OCI-LY1 (cell line): Measurements from ENCODE around the gene ASB15.

ENCODE experiments used
- H2AFZ ChIP-seq: fragments of 200-600 bp; sonication (generic), shearing (Covaris generic); 2 replicates; pipeline ENCODE4 v1.6.0; 2014; ENCODE audit warnings: antibody characterized with exemption, mild to moderate bottlenecking, low read length
- H3F3A ChIP-seq: fragments of 200-600 bp; sonication (generic), shearing (Covaris generic); 2 replicates; pipeline ENCODE4 v1.6.0; 2014; ENCODE audit warnings: mild to moderate bottlenecking, antibody characterized with exemption, low read length, moderate library complexity; ENCODE audit not compliant: insufficient read depth
- H3K27ac ChIP-seq: fragments of 200-600 bp; sonication (generic); 2 replicates; pipeline ENCODE4 v1.5.1; 2014; ENCODE audit warnings: low read length, mixed run types, mild to moderate bottlenecking, low read depth; ENCODE audit not compliant: poor library complexity, severe bottlenecking
- H3K27me3 ChIP-seq: fragments of 200-600 bp; sonication (generic); 2 replicates; pipeline ENCODE4 v1.6.0; 2014; ENCODE audit warnings: antibody characterized with exemption, mild to moderate bottlenecking, low read length, moderate library complexity; ENCODE audit not compliant: insufficient read depth
- H3K36me3 ChIP-seq: fragments of 200-600 bp; sonication (generic); 2 replicates; pipeline ENCODE4 v1.6.1; 2014; ENCODE audit warnings: mild to moderate bottlenecking, antibody characterized with exemption, low read length, moderate library complexity, mixed read lengths; ENCODE audit not compliant: insufficient read depth
- H3K4me1 ChIP-seq: fragments of 200-600 bp; sonication (generic); 2 replicates; pipeline ENCODE4 v1.5.1; 2014; ENCODE audit warnings: mild to moderate bottlenecking, low read length, moderate library complexity; ENCODE audit not compliant: insufficient read depth, severe bottlenecking
- H3K4me2 ChIP-seq: fragments of 200-600 bp; sonication (generic), shearing (Covaris generic); 2 replicates; pipeline ENCODE4 v1.6.1; 2014; ENCODE audit warnings: low read length
- H3K4me3 ChIP-seq: fragments of 200-600 bp; sonication (generic); 2 replicates; pipeline ENCODE4 v1.5.1; 2014; ENCODE audit warnings: low read length, low read depth, mild to moderate bottlenecking, mixed read lengths; ENCODE audit not compliant: poor library complexity, severe bottlenecking
- H3K79me2 ChIP-seq: fragments of 200-600 bp; shearing (Covaris generic); 2 replicates; pipeline ENCODE4 v1.6.1; 2016; ENCODE audit warnings: mixed run types, low read length, mixed read lengths; ENCODE audit not compliant: insufficient read depth
- H3K9ac ChIP-seq: fragments of 200-600 bp; sonication (generic), shearing (Covaris generic); 2 replicates; pipeline ENCODE4 v1.6.1; 2014; ENCODE audit warnings: mild to moderate bottlenecking, low read length, mixed read lengths
- H3K9me2 ChIP-seq: fragments of 200-600 bp; sonication (generic), shearing (Covaris generic); 2 replicates; pipeline ENCODE4 v1.6.1; 2014; ENCODE audit warnings: low read depth, mild to moderate bottlenecking, low read length, mixed read lengths
- H3K9me3 ChIP-seq: fragments of 200-600 bp; shearing (Covaris generic); 2 replicates; pipeline ENCODE4 v1.6.1; 2014; ENCODE audit warnings: low read length, mixed read lengths
- H4K20me1 ChIP-seq: fragments of 200-600 bp; sonication (generic), shearing (Covaris generic); 2 replicates; pipeline ENCODE4 v1.6.0; 2016; ENCODE audit warnings: mild to moderate bottlenecking, low read length; ENCODE audit not compliant: insufficient read depth
- CTCF ChIP-seq: fragments of 200-600 bp; sonication (generic), shearing (Covaris generic); IDR thresholded peaks from 2 replicates; pipeline ENCODE4 v1.5.1; 2017; ENCODE audit warnings: mild to moderate bottlenecking, antibody characterized with exemption, low read length, moderate library complexity, mixed read lengths
- EZH2 ChIP-seq: fragments of 200-600 bp; sonication (generic), shearing (Covaris generic); IDR thresholded peaks from 2 replicates; pipeline ENCODE4 v1.8.0; 2017; ENCODE audit warnings: borderline replicate concordance, mixed run types, mild to moderate bottlenecking, antibody characterized with exemption, low read length, moderate library complexity, mixed read lengths

The ASB15 gene

DNA sequence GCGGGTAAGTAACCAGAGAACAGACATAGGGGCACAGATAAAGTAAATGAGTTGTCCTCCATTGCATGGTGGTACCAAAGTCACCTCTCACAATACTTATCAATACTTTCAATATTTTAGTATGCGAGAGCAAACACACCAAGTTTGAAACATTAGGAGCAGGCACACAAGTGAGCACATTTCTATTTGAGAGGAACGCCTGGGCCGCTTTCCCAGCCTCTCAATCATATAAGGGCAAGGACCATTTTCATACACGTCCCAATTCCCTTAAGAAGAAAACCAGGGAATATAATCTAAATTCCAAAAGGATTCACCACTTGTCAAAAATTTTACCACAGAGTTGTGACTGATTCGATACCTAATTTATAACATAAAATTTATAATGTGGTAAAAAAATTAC, 61.6 kb downstream of the ASB15 start:
- Histone ChIP-seq H3K27ac (no peak overlapping the region), H2AFZ (no peak overlapping the region), H3K4me1 (no peaks in the 10 kb centered on the region), H3K4me2 (no peak overlapping the region), H3K4me3 (no peak overlapping the region), H3K9me2 (no peaks in the 10 kb centered on the region), H3F3A (no peaks in the 10 kb centered on the region), H4K20me1 (no peaks in the 10 kb centered on the region), H3K36me3 (no peaks in the 10 kb centered on the region), H3K9ac (no peak overlapping the region), H3K9me3 (no peaks in the 10 kb centered on the region), H3K79me2 (no peaks in the 10 kb centered on the region), H3K27me3 (no peaks in the 10 kb centered on the region)
- TF ChIP-seq EZH2: no peak
- no peak for TF ChIP-seq CTCF

- H3K27me3 ChIP-seq: no peaks in the 10 kb centered on the region
- H4K20me1 ChIP-seq: no peaks in the 10 kb centered on the region
- no peak overlapping the region for H3K27ac ChIP-seq
- H3K9me2 ChIP-seq: no peaks in the 10 kb centered on the region
- H3K79me2 ChIP-seq: no peaks in the 10 kb centered on the region
- H3K4me2 ChIP-seq: no peak overlapping the region
- no peak overlapping the region for H3K4me3 ChIP-seq
- no peaks in the 10 kb centered on the region for H3F3A ChIP-seq
- TF ChIP-seq EZH2 (no peak), CTCF (no peak)
- no peaks in the 10 kb centered on the region for H3K9me3 ChIP-seq
- no peaks in the 10 kb centered on the region for H3K36me3 ChIP-seq
- no peak overlapping the region for H2AFZ ChIP-seq
- no peaks in the 10 kb centered on the region for H3K4me1 ChIP-seq
- H3K9ac ChIP-seq: no peak overlapping the region
Observed at GRCh38 chr7:123665157-123665556, 63.5 kb downstream of the ASB15 start.

DNA sequence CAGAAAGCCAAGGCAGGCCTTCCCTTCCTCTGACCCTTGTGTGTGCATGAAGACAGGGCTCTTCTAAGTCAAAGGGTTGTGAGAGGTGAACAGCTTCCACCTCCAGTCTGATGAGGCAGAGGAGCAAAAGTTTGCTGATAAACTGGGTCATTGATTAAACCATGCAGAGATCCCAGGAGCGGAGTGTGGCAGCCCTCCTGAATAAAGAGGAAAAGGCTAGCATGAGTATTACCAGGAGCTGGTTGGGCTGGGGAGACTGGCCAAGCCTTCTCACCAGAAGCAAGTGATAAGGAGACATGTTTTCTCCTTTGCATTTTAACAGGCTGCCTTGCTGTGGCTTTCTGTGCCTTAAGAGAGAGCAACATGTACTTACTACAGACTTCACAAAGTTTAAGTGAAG, 64.3 kb downstream of the ASB15 start:
- no peaks in the 10 kb centered on the region for H3K9me2 ChIP-seq
- no peak overlapping the region for H2AFZ ChIP-seq

More for the DNA sequence above, 64.3 kb downstream of the ASB15 start:
- H4K20me1 ChIP-seq: no peaks in the 10 kb centered on the region
- H3K9ac ChIP-seq: no peak overlapping the region
- no peak overlapping the region for H3K4me2 ChIP-seq
- no peaks in the 10 kb centered on the region for H3K79me2 ChIP-seq
- no peak overlapping the region for H3K27ac ChIP-seq
- TF ChIP-seq EZH2 (no peak), CTCF (no peak)
- no peak overlapping the region for H3K4me3 ChIP-seq
- H3K36me3 ChIP-seq: no peaks in the 10 kb centered on the region
- H3F3A ChIP-seq: no peaks in the 10 kb centered on the region
- no peaks in the 10 kb centered on the region for H3K4me1 ChIP-seq
- H3K27me3 ChIP-seq: no peaks in the 10 kb centered on the region
- no peaks in the 10 kb centered on the region for H3K9me3 ChIP-seq
